Activated CD8-positive, alpha-beta memory T cell treated with anti-CD3 and anti-CD28 coated beads for 4 hours (primary cell): ENCODE data around the gene PRSS8.
"Not testable (repeated sequence)": the region's sequence is repeated elsewhere in the genome, so short reads cannot be mapped to it uniquely, and the experiment has no call there.

Experiments used
- DNase-seq, 2 donors: peaks; one replicate each; pipeline ENCODE4 v3.0.0-alpha.2; 2020; ENCODE audit warnings: low read depth in 2 of 2

Gene PRSS8

GRCh38 chr16:31144418-31144817, 8.9 kb upstream of the PRSS8 start:
- not testable (repeated sequence) for DNase-seq

- no peak for DNase-seq
Measured at GRCh38 chr16:31143694-31144148, 8.2 kb upstream of the PRSS8 start.

- no peak for DNase-seq
Measured at GRCh38 chr16:31143011-31143693, 7.6 kb upstream of the PRSS8 start.

- peak; percentile 94 to 96 for DNase-seq
Measured at GRCh38 chr16:31142109-31143010, 6.8 kb upstream of the PRSS8 start.

GRCh38 chr16:31141489-31142108, 6.1 kb upstream of the PRSS8 start:
- no peak for DNase-seq

- not testable (repeated sequence) for DNase-seq
Measured at GRCh38 chr16:31141071-31141469, 5.5 kb upstream of the PRSS8 start.

GRCh38 chr16:31138621-31139578, 3.4 kb upstream of the PRSS8 start:
- DNase-seq, result no peak

- not testable (repeated sequence) for DNase-seq
Measured at GRCh38 chr16:31136822-31137499, 1.4 kb upstream of the PRSS8 start.

- DNase-seq, result no peak
Measured at GRCh38 chr16:31136287-31136662, 748 bp upstream of the PRSS8 start.

GRCh38 chr16:31134625-31135534, 647 bp downstream of the PRSS8 start:
- DNase-seq, result no peak

- no peak for DNase-seq
Measured at GRCh38 chr16:31134091-31134571, 1.4 kb downstream of the PRSS8 start.

- no peak for DNase-seq
Measured at GRCh38 chr16:31133046-31133501, 2.5 kb downstream of the PRSS8 start.

GRCh38 chr16:31132303-31132979, 3.1 kb downstream of the PRSS8 start:
- DNase-seq, result no peak

- DNase-seq, result no peak
Measured at GRCh38 chr16:31131841-31132271, 3.7 kb downstream of the PRSS8 start.

GRCh38 chr16:31131416-31131815, 4.1 kb downstream of the PRSS8 start:
- no peak for DNase-seq

GRCh38 chr16:31130899-31131298, 4.6 kb downstream of the PRSS8 start:
- DNase-seq, result no peak

- no peak for DNase-seq
Measured at GRCh38 chr16:31130336-31130891, 5.1 kb downstream of the PRSS8 start.

- DNase-seq, result no peak
Measured at GRCh38 chr16:31129568-31130335, 5.8 kb downstream of the PRSS8 start.
